GM19467 (cell line): Measurements from ENCODE around the gene CUL4A.
A peak's percentile ranks its signal among the peaks of the same experiment; 100 is the strongest.
"Not testable (repeated sequence)": the region's sequence is repeated elsewhere in the genome, so short reads cannot be mapped to it uniquely, and the experiment has no call there.

ENCODE experiments used
- ATAC-seq: cut with Tn5 transposase; IDR thresholded peaks from one replicate; pipeline ENCODE4 v1.9.1; 2021; ENCODE audit warnings: mild to moderate bottlenecking, moderate library complexity; ENCODE audit not compliant: unreplicated experiment

CUL4A gene

DNA sequence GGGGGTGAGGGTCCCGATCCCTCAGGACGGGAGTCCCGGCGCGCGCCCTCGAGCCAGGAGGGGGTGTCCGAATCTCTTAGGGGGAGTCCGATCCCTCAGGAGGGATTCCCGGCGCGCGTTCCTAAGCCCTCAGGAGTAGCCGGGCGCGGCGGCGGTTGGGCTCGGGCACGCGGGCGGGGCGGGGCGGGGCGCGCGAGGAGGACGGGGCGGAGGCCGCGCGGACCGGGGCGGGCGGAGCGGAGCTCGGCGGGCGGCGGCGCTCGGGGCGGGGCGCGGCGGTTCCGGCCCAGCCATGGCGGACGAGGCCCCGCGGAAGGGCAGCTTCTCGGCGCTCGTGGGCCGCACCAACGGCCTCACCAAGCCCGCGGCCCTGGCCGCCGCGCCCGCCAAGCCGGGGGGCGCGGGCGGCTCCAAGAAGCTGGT is at the start of gene CUL4A:
TSS of gene CUL4A (plus strand) at position 278 of the 423 bp plus-strand sequence. CDS start at position 293, 15 bp downstream.
- ATAC-seq, result peak; percentile 25

DNA sequence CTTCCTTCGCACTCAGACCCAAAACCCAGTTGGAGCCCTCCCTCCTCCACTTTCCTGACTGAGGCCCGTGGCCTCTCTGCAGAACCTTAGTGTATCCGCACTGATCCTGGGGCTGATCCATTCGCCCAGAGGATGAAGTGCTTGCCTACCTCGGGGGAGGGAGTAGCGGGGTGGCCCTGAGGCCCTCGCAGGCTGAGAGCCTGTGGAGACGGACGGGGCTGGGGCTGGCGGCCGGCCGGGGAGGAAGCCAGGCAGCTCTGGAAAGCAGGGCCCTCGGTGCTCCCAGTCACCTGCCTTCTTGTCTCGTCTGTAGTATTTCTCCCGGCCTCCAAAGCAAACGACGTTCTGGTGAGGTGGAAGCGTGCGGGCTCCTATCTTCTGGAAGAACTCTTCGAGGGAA is 49.7 kb upstream of the CUL4A start:
- no peak for ATAC-seq

DNA sequence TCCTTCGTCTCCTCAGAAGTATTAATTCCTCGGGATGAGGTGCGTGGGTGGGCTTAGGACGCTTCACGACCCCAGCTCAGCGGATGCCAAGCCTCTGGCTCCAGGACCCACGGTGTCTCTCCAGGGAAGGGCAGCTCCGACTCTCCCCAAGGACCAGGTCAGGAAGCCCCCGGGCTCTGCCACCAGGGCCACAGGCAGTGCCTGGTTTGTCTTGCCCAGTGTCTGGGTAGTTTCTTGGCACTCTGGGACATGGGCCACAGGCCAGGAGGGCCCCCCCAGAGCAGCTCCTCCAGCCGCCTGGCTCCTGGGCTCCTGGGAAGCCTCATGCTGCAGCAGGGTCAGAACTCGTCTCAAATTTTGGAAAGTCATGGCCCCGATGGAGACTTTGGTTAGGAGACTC is 48.4 kb upstream of the CUL4A start:
- ATAC-seq, result no peak

DNA sequence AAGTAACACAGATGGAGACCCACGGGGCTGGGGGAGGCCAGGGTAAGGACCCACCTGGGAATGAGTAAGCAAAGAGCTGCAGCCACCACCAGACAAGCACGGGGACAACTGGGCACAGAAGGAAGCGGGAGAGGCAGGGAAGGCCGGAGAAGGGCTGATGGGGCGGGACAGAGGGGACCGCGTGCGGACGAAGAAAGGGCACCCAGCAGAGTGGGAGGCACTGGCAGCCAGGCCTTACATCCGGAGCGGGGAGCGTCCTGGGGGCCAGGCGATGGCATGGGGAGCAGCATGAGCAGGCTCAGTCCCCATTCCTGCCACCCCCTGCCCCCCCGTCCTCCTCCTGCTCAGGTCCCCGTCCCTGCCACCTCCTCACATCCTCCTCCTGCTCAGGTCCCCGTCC is 48.0 kb upstream of the CUL4A start:
- ATAC-seq, result no peak

DNA sequence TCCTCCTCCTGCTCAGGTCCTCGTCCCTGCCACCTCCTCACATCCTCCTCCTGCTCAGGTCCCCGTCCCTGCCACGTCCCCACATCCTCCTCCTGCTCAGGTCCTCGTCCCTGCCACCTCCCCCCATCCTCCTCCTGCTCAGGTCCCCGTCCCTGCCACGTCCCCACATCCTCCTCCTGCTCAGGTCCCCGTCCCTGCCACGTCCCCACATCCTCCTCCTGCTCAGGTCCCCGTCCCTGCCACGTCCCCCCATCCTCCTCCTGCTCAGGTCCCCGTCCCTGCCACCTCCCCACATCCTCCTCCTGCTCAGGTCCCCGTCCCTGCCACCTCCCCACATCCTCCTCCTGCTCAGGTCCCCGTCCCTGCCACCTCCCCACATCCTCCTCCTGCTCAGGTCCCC is 47.4 kb upstream of the CUL4A start:
- ATAC-seq, result not testable (repeated sequence)

DNA sequence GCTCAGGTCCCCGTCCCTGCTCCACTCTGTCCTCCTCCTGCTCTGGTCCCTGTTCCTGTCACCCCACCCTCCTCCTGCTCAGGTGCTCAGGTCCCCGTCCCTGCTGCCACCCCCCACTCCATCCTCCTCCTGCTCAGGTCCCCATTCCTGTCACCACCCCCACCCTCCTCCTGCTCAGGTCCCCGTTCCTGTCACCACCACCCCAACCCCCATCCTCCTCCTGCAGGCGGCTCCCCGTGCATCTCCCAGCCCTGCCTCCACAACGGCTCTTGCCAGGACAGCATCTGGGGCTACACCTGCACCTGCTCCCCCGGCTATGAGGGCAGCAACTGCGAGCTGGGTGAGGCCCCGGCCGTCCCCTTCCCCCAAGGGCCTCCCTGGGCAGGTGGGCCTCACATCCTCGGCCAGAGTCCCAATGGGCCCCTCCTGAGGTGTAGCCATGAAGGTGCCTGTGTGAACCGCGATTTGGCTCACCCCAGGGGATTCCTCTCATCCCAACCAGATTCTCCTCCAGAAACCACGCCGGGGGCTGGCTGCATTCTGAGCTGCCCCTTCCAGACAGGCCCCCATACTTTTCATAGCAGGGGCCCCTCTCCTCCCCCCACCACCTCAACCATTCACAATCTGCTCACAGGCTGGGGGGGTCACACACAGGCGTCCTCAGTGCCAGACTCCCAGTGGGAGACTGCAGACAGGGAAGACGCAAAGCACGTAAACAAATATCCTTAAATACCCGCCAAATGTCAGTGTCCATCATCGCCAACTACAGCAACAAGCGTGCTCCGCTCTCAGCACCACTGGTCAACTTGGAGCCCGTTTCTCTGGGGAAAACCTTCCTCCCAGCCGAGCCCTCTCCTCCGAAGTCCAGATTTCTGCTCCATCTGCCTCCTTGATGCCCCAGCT is 46.4 kb upstream of the CUL4A start:
- ATAC-seq, result no peak

DNA sequence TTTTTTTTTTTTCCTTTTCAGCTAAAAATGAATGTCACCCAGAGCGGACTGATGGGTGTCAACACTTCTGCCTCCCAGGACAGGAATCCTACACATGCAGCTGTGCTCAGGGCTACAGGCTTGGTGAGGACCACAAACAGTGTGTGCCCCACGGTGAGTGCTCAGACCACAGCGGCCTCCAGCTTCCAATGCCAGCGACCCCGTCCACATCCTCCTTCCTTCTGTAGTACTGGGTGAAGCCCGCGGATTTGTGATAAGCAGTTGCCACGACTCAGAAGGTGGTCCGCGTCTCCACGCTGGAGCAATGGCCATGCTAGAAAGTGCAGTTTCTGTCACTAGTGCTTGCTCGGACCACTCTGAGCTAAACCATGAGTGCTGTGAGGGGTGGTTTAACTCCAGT is 44.9 kb upstream of the CUL4A start:
- ATAC-seq, result no peak

DNA sequence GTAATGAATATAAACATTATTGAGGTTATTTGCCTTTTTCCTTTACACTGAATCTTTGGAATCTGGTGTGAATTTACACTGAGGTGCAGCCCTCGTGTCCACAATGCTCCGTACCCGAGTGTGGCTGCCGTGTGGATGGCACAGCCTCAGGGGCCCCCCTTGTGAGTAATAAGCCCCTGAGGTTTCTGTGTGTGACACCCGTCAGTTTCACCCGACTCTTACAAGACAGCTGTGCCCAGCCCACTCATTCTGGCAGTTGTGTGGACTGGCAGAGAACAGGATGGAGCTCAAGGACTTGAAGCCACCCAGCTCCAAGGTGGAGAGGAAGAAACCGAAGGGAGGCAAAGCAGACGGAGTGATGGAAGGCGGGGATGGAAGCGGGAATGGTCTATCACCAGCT is 43.1 kb upstream of the CUL4A start:
- no peak for ATAC-seq

DNA sequence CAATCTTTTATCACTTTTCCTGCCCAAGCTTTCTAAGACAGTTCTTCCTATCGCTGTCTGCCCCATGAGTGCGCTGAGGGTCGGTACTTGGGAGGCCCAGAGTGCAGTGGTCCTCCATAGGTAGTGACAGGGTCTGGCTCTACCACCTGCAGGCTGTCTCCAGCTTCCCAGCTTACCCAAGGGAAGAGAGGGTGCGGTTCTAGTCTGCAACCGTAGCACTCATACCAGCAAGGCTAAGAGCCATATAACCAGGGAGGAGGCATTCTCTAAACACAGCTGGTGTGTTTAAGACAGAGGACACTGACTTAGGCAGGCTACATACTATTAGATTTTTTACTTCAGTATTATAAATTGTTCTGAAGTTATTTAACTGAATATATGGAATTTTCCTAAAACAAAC is 42.7 kb upstream of the CUL4A start:
- no peak for ATAC-seq

DNA sequence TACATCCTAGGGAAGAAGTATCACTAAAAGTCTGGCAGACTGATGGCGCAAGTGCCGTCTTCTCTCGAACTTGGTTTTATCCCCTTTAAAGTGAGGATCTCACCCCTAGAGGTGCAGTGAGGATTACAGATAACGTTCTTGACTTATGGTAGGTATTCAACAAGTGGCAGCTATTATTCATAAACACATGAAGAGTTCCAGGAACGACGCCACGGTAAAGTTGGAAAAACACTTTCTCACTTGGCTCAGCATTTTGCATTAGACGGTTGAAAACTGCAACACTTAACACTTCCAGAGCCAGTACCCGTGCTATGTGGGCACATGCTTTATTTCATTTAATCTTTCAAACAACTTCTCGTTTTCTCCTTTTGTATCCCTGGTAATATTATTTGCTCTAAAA is 42.3 kb upstream of the CUL4A start:
- ATAC-seq, result no peak

DNA sequence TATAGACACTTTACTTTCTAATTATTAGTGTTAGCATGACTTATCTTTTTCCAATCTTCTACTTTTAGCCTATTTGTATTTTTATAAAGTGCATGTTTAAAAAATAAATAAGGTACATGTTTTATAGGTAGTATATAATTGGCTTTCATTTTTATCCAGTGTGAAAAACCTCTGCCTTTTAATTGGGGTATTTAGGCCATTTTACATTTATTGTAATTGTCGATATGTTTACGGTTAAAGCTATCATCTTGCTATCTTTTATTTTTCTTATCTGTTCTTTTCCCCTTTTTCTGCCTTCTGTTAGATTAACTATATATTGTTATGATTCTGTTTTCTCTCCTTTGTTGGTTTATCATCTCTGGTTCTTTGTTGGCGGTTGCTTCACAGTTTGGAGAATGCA is 41.8 kb upstream of the CUL4A start:
- no peak for ATAC-seq

DNA sequence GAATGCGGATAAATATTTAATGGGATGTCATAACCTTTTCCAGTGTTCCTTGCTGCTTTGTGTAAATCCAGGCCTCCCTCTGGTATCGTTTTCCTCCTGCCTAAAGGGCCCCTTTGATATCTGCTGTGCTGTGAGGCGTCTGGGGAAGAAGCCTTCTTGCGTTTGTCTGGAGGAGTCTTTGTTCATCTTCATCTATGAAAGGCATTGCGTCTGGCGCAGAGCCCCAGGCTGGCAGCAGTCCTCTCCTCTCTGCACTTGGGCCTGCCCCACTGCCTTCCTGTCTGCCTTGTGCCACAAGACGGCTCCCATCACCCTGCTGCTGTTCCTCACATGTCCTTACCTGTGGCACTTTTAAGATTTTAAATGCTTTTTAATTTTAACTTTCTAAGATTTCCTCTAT is 41.2 kb upstream of the CUL4A start:
- ATAC-seq, result no peak

DNA sequence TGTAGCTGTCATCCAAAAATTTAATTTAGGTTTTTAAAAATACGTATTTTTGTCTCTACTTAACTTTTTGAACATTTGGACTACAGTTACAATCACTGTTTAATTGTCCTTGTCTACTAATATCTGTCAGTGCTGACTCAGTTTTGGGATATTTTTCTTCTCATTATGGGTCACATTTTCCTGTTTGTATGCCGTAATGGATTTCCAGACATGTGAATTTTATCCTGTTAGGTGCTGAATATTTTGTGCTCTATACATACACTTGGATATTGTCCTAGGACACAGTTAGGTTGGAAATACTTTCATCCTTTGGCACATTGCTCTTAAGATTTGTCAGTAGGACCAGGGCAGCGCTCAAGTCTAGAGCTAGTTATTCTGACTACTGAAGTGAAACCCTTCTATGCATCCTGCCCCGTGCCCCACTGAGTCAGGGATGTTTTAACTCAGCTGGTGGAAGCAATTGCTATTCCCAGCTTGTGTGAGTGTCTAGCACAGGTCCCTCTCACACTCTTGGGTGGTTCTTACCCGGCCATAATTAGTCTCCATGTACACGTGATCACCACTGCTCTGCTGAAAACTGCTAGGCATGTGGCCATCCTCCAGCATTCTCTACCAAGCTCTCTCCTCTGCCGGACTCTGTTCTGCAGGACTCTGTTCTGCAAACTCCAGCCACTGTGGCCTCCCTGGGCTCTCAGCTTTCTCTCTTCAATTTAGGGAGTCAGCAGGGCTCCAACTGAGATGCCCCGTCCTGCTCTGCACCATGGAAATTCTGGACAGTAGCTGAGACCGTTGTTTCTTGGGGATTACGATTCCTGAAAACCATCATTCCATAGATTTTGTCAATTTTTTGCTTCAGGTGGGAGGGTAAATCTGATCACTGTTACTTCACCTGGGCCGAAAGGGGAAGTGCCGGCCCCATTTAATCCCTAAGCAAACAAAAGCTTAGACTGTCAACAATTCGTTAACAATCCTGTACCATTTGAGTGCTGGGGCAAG is 39.8 kb upstream of the CUL4A start:
- ATAC-seq, result no peak

DNA sequence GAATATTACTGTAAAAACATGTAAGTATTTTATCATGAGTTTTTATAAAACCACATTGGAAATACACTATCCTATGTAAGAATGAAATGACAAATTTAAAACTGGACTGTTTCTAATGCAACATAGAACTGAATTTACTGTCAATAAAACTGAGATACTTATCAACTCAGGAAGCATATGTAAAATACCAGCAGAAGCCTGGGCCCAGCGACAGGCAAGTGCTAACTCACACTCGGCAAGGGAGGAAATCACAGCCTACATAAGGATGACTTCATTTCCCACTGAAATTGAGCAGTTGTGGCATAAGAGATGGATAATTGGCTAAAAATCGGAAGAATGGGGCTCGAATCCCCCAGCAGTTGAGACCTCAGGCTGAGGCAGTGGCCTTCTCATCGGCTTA is 38.9 kb upstream of the CUL4A start:
- no peak for ATAC-seq

DNA sequence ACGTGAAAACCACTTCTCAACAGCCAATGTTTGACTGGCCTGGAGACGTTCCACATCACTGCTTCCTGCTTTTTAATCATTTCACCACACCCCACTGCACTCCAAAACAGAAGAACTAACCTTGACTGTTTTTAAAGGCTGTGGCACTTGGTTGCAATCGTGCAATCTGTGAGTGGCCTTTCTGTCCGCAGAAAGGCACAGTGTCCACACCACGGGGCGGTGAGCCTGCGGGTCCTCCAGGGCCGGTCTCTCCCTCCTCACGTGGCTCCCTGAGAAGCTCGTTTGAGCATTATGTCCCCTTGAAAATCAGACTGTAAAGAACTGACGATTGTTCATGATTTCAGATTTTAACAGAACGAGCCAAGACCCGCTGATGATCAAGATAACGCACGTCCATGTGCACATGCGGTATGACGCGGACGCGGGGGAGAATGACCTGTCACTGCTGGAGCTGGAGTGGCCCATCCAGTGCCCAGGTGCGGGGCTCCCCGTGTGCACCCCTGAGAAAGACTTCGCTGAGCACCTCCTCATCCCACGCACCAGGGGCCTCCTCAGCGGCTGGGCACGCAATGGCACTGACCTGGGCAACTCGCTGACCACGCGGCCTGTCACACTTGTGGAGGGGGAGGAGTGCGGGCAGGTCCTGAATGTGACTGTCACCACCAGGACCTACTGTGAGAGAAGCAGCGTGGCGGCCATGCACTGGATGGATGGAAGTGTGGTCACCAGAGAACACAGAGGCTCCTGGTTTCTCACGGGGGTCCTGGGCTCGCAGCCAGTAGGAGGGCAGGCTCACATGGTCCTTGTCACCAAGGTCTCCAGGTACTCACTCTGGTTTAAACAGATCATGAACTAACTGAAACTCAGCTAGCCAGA is 37.9 kb upstream of the CUL4A start:
- no peak for ATAC-seq

DNA sequence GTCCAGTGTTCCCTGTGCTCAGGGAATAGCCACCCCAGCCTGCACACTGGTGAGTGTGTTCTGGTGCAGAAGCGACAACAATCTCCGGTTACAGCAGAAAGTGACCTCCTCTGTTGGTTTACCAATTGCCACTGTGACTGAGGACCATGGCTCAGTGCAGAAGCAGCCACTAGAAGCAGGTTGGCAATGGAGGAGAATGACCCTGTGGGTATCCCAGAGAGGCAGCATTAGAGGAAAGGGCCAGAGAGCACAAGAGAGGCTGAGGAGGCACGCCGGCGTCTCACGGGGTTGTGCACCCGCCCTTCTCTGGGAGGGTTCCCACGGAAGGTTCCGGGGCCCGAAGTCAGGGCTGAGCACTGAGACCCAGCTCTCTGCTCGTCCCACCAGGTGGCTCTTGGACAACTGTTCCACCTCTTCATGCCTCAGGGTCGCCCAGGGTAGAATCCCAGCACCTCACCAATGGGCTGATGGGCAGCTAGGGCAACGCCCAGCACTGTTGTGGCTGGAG is 36.9 kb upstream of the CUL4A start:
- no peak for ATAC-seq

DNA sequence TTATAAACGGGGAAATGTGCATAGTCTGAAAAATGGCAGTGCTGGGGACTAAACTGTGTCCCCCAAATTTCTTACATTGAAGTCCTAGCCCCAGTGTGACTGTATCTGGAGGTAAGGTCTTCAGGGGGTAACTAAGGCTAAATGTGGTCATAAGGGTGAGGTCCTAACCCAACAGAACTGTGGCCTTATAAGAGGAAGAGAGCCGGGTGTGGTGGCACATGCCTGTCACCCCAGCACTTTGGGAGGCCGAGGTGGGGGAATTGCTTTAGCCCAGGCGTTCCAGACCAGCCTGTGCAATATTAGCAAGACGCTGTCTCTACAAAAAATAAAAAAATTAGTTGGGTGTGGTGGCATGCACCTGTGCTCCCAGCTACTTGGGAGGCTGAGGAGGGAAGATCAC is 33.1 kb upstream of the CUL4A start:
- no peak for ATAC-seq

DNA sequence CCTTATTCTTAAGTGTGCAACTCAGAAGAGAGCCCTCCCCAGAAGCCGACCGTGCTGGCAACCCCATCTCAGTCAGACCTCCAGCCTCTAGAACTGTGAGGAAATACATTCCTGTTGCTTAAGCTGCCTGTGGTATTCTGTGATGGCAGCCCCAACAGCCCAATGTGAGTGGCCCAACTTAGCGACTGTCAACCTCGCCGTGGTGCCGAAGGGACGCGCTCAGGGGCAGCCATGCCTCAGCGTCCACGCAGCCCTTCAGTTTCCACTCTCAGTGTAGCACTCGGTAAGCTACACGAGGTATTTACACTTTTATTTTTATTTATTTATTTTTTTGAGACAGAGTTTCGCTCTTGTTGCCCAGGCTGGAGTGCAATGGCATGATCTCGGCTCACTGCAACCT is 32.6 kb upstream of the CUL4A start:
- no peak for ATAC-seq

DNA sequence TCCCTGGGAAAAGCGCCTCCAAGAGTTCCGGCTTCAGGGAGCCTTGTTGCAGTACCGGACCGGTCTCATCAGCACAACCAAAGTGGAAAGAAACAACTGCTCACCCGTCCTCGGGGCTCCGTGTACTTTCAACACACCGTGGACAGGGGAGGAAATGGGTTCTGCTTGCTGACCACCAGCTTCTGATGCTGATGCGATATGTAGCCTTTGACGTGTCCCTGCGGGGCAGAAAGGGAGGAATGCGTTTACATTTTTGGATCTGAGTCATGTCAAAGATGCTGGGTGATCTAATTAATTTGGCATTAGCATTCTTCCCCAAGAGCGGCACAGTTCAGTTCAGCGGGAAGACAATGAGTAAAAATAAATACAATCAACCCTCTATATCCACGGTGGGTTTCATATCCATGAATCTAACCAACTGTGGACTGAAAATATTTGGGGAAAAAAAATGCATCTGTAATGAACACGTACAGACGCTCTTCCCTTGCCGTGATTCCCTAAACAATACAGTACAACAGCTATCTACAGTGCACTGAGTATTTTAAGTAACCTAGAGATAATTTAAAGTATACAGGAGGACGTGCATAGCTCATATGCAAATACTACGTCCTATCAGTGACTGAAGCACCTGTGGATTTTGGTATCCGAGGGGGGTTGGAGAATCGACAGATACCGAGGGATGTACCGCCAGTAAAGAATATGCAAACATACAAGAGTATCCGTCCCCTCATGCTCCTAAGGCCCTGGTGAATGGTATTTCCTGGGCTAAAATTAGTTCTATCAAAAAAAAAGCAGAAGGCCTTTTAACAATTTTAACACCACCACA is 31.1 kb upstream of the CUL4A start:
- no peak for ATAC-seq

DNA sequence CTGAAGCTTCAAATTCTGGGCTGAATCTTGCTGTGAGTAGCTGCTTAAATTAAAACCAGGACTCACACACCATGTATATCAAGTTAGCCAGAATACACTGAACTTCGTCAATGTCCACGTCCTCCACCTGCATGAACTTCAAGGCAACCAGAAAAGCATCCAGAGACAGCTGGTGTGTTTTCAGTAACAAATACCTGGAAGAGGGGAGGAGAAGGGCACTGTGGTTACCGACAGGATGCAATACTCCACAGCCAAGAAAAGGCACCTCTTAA is 30.6 kb upstream of the CUL4A start:
- no peak for ATAC-seq
